GM12892 (cell line): ENCODE data around the gene CTDSP1.

Experiments
- DNase-seq: peaks from one replicate; pipeline ENCODE4 v3.0.0; 2011; ENCODE audit not compliant: insufficient read length
- FAIRE-seq: peaks from 2 replicates; lab custom pipeline; 2011; peaks lifted over from hg19 to GRCh38; lab: Jason Lieb, UNC
- POLR2A ChIP-seq: IDR thresholded peaks from 2 replicates; pipeline ENCODE4 v1.6.1; 2011; ENCODE audit warnings: low read depth, low read length, control low read depth
- POLR2AphosphoS5 ChIP-seq: IDR thresholded peaks from 2 replicates; pipeline ENCODE4 v1.6.1; 2011; ENCODE audit warnings: low read depth, low read length, control low read depth
- TAF1 ChIP-seq: IDR thresholded peaks from 2 replicates; pipeline ENCODE4 v1.6.1; 2011; ENCODE audit warnings: low read depth, mild to moderate bottlenecking, control low read depth, low read length, borderline replicate concordance

The CTDSP1 gene

DNA sequence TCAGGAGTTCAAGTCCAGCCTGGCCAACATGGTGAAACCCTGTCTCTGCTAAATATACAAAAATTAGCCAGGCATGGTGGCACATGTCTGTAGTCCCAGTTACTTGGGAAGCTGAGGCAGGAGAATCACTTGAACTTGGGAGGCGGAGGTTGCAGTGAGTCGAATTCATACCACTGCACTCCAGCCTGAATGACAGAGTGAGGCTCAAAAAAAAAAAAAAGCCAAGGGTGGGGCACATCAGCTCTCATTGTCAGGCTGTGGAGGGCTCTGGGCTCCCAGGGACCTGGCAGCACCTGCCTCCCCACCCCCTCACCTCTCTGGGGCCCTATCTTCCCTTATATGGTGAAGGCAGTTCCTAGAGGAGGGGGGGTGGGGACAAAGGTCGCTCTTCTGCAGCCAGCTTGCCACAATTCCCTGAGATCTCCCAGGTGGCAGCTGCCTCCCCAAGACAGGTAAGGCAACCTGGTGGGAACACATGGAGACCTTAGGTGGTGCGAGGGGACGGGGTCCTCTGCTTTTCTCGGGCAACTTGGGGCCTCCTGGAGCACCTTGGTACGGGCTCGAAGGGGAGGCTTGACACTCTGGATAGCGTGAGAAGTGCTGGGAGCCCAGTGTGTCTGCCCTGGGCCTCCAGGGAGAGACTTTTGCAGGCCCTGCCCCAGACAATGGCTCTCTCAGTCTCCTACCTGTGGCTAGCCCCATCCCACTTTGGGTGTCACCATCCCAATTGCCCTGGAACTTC lies 19.2 kb downstream of the CTDSP1 start, which contains the start of gene VIL1:
Gene VIL1 (plus strand): TSS at position 407 of the 742 bp plus-strand sequence. CDS start 4,656 bp downstream, outside the sequence.
- no peak for DNase-seq
- TF ChIP-seq POLR2A: no peak
- no peak for TF ChIP-seq POLR2AphosphoS5
- no peak for TF ChIP-seq TAF1
- no peak for FAIRE-seq

DNA sequence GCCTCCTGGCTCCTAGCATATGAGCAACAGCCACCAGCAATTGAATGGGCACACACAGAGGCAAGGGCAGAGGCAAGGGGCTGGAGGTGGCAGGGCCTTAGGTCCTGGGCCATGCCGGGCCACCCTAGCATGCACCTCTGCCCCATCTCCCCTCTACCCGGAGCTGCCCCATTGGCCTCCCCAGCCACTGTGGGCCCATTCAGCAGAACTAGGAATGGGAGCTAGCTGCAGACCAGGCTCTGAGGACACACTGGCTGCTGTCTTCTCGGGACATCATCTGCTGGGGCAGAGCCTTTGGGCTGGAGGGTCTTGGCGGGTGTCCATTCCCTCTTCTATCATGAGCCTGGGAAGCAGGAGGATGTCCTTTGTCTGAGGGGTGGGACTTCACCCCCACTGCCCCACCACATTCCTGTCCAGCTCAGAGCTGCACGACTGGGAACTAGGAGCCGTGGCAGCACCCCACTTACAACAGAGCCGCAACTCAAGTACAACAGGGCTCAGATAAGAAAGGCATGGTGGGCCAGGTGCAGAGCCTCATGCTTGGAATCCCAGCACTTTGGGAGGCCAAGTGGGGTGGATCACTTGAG lies 20.1 kb downstream of the CTDSP1 start:
- TF ChIP-seq POLR2A: no peak
- no peak for TF ChIP-seq TAF1
- no peak for TF ChIP-seq POLR2AphosphoS5
- no peak for DNase-seq
- no peak for FAIRE-seq

DNA sequence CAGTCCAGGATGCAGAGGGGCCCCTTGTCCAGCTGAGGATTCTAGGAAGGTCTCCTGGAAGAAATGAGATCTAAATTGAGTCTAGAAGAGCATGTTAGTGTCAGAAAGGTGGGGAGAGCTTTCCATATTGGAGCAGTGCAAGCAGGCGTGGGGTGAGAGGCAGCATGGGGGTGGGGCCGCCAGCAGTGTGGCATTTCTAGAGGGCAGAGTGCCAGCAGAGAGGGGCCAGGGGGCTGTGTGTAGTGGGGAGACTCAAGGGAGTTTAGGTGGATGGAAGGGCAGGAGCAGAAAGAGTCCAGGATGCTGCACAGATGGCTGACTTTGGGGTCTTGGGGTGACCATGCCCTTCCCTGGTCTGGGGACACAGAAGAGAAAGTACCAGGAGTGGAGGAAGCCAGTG lies 21.4 kb downstream of the CTDSP1 start:
- FAIRE-seq: no peak
- DNase-seq: no peak
- TF ChIP-seq POLR2AphosphoS5 (no peak), POLR2A (no peak), TAF1 (no peak)

DNA sequence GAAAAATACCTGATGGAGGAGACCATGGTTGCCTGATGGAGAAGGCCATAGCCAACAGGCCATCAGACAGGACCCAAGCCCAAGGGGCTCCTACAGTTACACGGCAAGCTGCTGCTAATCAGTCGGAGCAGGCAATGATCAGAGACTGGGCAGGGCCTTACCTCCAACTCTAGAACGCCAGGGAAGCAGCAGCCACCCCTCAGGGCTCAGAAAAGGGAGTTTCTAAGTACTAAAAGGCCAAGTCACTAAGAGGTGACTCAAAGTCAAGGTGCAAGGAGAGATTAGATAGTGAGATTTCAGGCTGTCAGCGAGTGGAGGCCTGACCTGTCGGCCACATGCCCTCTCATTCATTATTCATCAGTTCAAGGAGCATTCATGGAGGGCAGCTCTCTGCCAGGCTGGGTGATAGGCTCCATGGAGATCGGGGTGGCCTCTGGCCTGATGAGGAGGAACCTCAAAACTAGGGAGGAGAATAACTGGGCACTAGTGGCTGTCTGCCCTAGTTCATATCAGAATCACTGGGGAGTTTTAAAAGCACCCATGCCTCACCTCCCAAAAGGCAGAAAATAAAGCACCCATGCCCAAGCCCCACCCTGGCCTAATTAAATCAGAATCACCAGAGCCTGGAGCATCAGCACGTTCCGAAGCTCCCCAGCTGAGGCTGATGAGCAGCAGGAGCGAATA lies 22.9 kb downstream of the CTDSP1 start:
- no peak for TF ChIP-seq POLR2AphosphoS5
- FAIRE-seq: no peak
- no peak for DNase-seq

DNA sequence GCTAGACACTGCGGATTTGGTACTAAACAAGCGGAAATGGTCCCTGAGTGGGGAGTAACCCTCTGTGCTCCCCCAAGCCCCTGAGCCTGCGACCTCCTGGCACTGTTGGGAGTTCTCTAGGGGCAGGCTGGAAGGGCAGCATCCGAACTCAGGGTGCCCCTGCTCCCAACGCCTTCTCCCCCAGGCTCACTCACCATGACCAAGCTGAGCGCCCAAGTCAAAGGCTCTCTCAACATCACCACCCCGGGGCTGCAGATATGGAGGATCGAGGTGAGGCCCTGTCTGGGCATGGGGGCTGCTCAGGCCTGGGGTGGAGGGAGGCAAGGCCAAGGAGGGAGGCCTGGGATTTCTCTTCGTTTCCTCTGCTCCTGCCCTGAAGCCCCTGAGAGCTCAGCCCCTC lies 23.9 kb downstream of the CTDSP1 start:
- TF ChIP-seq TAF1 (no peak), POLR2A (no peak), POLR2AphosphoS5 (no peak)
- FAIRE-seq (no peak), DNase-seq (no peak)

DNA sequence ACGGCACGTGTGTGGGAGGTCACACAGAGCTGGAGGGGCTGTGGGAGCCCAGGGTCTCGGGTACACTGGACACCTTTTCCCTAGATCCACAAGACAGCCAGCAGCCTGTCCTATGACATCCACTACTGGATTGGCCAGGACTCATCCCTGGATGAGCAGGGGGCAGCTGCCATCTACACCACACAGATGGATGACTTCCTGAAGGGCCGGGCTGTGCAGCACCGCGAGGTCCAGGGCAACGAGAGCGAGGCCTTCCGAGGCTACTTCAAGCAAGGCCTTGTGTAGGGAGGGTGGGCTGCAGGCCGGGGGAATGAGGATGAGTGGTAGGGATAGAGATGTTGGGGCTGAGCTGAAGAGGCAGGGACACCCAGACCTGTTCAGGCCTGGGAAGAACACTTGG lies 25.9 kb downstream of the CTDSP1 start:
- TF ChIP-seq POLR2AphosphoS5: no peak
- no peak for TF ChIP-seq POLR2A
- TF ChIP-seq TAF1: no peak
- no peak for FAIRE-seq
- DNase-seq: no peak

DNA sequence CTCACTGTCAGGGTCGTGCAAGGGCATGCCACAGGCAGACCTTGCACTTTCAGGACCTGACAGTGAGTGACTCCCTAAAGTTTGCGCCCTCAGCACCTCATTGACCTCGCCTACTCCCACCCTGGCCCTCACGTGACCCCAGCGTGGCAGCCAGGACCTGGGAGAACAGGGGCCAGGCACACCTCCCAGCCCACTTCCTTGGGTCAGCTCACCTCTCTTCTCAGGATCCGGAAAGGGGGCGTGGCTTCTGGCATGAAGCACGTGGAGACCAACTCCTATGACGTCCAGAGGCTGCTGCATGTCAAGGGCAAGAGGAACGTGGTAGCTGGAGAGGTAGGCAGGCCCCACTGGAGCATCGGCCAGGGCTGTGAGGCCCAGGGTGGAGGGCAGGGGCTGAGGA lies 28.1 kb downstream of the CTDSP1 start:
- FAIRE-seq: no peak
- no peak for TF ChIP-seq POLR2A
- no peak for TF ChIP-seq TAF1
- TF ChIP-seq POLR2AphosphoS5: no peak
- DNase-seq: no peak

DNA sequence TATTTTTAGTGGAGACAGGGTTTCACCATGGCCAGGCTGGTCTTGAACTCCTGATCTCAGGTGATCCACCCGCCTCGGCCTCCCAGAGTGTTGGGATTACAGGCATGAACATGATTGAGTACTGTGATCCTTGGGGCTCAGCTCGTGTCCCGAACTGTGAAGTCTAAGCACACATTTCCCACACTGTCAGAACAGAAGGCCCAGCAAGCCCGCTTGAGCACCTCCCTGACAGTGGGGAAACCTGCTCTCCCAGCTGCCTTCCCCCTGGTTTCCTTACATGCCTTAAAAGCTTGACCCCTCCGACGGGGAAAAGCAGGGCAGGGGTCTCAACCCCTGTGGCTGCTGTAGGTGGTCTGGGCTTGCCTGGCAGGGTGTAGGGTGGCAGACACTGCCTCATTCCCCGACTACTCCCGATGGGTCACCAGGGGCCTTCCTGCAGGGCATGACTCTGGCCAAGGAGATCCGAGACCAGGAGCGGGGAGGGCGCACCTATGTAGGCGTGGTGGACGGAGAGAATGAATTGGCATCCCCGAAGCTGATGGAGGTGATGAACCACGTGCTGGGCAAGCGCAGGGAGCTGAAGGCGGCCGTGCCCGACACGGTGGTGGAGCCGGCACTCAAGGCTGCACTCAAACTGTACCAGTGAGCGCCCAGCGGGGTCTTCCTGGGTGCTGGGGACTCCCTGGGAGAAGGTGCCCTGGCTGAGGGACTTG lies 29.3 kb downstream of the CTDSP1 start:
- no peak for DNase-seq
- FAIRE-seq: no peak
- no peak for TF ChIP-seq POLR2A

DNA sequence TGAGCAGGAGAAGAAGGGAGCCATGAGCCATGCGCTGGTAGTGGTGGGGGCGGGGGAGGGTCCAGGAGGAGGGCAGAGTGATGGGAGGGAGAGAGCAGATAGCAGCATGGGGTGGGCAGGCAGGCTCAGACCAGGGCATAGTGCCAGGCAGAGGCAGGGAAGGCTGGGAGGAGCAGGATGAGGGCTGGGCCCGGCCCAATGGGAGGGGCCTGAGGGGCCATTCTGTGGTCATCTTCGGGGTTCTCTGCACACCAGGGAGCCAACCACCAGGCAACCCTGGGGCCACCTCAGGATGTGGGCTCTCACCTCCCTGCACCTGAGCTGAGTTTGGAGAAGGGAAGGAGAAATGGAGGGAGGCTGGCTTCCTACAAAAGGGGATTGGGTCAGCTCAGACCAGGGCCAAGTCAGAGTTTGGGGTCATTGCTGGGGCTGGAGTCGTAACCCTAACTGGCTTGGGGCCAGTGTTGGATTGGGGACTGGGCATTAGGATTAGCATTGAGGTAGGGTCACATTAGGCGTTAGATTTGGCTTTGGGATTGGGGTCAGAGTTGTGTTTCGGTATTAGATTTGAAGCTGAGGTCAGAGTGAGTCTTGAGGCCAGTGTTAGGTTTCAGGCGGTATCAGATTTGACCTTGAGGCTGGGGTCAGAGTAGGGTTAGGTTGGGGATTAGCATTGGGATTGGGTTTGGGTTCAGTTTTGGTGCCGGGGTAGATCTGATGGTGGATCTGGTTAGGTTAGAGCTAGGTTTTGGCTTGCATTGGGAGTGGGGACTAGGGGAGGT lies 30.4 kb downstream of the CTDSP1 start:
- DNase-seq: no peak
- TF ChIP-seq POLR2A: no peak
- TF ChIP-seq POLR2AphosphoS5: no peak
- no peak for TF ChIP-seq TAF1

DNA sequence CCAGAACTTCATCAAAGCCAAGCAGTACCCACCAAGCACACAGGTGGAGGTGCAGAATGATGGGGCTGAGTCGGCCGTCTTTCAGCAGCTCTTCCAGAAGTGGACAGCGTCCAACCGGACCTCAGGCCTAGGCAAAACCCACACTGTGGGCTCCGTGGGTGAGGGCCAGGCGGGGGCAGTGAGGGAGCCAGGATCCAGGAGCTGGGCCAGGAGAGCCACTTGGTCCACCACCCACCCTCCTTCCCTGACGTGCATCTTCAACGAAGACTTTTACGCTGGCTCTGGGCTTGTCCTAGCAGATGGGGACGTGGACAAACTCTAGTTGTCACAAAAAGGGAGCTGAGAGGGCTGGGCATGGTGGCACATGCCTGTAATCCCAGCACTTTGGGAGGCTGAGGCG lies 31.1 kb downstream of the CTDSP1 start:
- TF ChIP-seq TAF1: no peak
- TF ChIP-seq POLR2AphosphoS5: no peak
- no peak for TF ChIP-seq POLR2A
- DNase-seq: no peak
- FAIRE-seq: no peak

More for the DNA sequence above, 30.4 kb downstream of the CTDSP1 start:
- FAIRE-seq: no peak

DNA sequence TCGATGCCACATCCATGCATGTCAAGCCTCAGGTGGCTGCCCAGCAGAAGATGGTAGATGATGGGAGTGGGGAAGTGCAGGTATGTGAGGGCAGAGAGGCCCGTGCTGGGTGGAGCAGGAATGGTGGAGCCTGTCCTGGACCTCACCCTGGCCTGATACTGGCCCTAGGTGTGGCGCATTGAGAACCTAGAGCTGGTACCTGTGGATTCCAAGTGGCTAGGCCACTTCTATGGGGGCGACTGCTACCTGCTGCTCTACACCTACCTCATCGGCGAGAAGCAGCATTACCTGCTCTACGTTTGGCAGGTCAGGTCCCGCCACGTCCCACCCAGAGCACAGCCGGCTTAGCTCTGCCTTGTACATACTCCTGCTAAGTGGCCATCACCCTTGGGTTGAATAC lies 32.2 kb downstream of the CTDSP1 start:
- FAIRE-seq: no peak
- TF ChIP-seq POLR2A (no peak), TAF1 (no peak), POLR2AphosphoS5 (no peak)
- DNase-seq: no peak

DNA sequence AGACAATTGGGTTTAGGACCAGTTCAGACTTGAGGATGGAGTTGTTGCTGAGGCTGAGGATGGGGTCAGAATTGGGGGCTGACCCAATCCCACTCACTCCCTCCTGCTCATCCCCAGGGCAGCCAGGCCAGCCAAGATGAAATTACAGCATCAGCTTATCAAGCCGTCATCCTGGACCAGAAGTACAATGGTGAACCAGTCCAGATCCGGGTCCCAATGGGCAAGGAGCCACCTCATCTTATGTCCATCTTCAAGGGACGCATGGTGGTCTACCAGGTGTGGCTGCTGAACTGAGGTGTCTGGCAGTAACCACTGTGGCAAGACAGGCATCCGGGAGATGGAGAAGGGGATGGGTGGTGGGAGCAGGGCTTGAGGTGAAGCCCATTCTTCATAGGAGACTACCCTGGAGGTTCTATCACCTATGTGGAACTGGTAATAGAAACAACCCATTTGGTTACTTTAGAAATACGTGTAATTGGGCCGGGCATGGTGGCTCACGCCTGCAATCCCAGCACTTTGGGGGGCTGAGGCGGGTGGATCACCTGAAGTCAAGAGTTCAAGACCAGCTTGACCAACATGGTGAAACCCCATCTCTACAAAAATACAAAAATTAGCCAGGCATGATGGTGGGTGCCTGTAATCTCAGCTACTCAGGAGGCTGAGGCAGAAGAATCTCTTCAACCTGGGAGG lies 33.2 kb downstream of the CTDSP1 start:
- FAIRE-seq (no peak), DNase-seq (no peak)
- TF ChIP-seq TAF1 (no peak), POLR2AphosphoS5 (no peak), POLR2A (no peak)
